Kidney epithelial cell (primary cell): ENCODE results near the gene RIPPLY3. TPM values are rescaled to one million over a fixed set of nuclear protein-coding genes. Genes with fewer than 3 reads are reported as not detected.
"Not testable (repeated sequence)": the region's sequence is repeated elsewhere in the genome, so short reads cannot be mapped to it uniquely, and the experiment has no call there.

ENCODE experiments used
- DNase-seq: peaks from one replicate; pipeline ENCODE4 v3.0.0-alpha.2; 2010; ENCODE audit warnings: low read depth
- H3K27me3 ChIP-seq: 2 replicates; pipeline ENCODE4 v1.6.0; 2011; ENCODE audit warnings: low read length; ENCODE audit not compliant: control insufficient read depth, insufficient read depth
- H3K36me3 ChIP-seq: 2 replicates; pipeline ENCODE4 v1.5.1; 2011; ENCODE audit warnings: low read length; ENCODE audit not compliant: control insufficient read depth, insufficient read depth
- H3K4me3 ChIP-seq: 2 replicates; pipeline ENCODE4 v1.5.1; 2011; ENCODE audit warnings: low read depth, mild to moderate bottlenecking, control low read depth, low read length
- CTCF ChIP-seq: IDR thresholded peaks from 2 replicates; pipeline ENCODE4 v1.5.1; 2011; ENCODE audit warnings: mild to moderate bottlenecking, moderate library complexity, low read length, control low read depth, inconsistent platforms; ENCODE audit not compliant: insufficient read depth, poor library complexity, severe bottlenecking
- total RNA-seq: library from RNA; depleted of rRNA; stranded (reverse); fragments of >200 nt; gene quantifications from 2 replicates; pipeline ENCODE4 v1.2.3, GENCODE V29; 2015

RIPPLY3 gene
- total RNA-seq, 1 donor from 2014 or later = 0.92 TPM

GRCh38 chr21:37041706-37042271, 35.3 kb downstream of the RIPPLY3 start:
- no peak overlapping the region for H3K4me3 ChIP-seq
- no peaks in the 10 kb centered on the region for H3K27me3 ChIP-seq
- DNase-seq = no peak
- no peaks in the 10 kb centered on the region for H3K36me3 ChIP-seq
- TF ChIP-seq CTCF = no peak

- Histone ChIP-seq H3K36me3 (no peaks in the 10 kb centered on the region), H3K4me3 (no peak overlapping the region), H3K27me3 (no peaks in the 10 kb centered on the region)
- TF ChIP-seq CTCF = no peak
- no peak for DNase-seq
Observed at GRCh38 chr21:37043818-37044217, 37.3 kb downstream of the RIPPLY3 start.

GRCh38 chr21:37044643-37045042, 38.1 kb downstream of the RIPPLY3 start:
- H3K4me3 ChIP-seq = no peak overlapping the region
- no peaks in the 10 kb centered on the region for H3K27me3 ChIP-seq
- no peak for DNase-seq
- no peak for TF ChIP-seq CTCF
- H3K36me3 ChIP-seq = no peaks in the 10 kb centered on the region

GRCh38 chr21:37045149-37045548, 38.6 kb downstream of the RIPPLY3 start:
- DNase-seq = no peak
- TF ChIP-seq CTCF = no peak
- Histone ChIP-seq H3K27me3 (no peaks in the 10 kb centered on the region), H3K4me3 (no peak overlapping the region), H3K36me3 (no peaks in the 10 kb centered on the region)

GRCh38 chr21:37045556-37045955, 39.1 kb downstream of the RIPPLY3 start:
- Histone ChIP-seq H3K27me3 (no peaks in the 10 kb centered on the region), H3K4me3 (no peak overlapping the region), H3K36me3 (no peaks in the 10 kb centered on the region)
- no peak for TF ChIP-seq CTCF
- no peak for DNase-seq

- Histone ChIP-seq H3K36me3 (no peaks in the 10 kb centered on the region), H3K27me3 (no peaks in the 10 kb centered on the region), H3K4me3 (no peak overlapping the region)
- no peak for TF ChIP-seq CTCF
- no peak for DNase-seq
Observed at GRCh38 chr21:37047079-37047478, 40.6 kb downstream of the RIPPLY3 start.

- H3K36me3 ChIP-seq, H3K27me3 ChIP-seq, DNase-seq, H3K4me3 ChIP-seq: not testable (repeated sequence)
Observed at GRCh38 chr21:37049741-37050140, 43.2 kb downstream of the RIPPLY3 start.
